ENCODE results near the gene RAB11A.

RAB11A gene

GRCh38 chr15:65917407-65917756 is 48.1 kb downstream of the RAB11A start:
- TF ChIP-seq CTCF (IDR thresholded peaks at IDR 0.05; ENCODE audit: low read depth, low read length) = no peak

GRCh38 chr15:65917936-65918335 is 48.6 kb downstream of the RAB11A start:
- no peak overlapping the region for H3K4me3 ChIP-seq (ENCODE audit: low read depth, low read length)
- no peak for TF ChIP-seq CTCF (IDR thresholded peaks at IDR 0.05; ENCODE audit: low read depth, low read length)

More at GRCh38 chr15:65917407-65917756, 48.1 kb downstream of the RAB11A start:
- no peak overlapping the region for H3K4me3 ChIP-seq (ENCODE audit: low read depth, low read length)

DNA sequence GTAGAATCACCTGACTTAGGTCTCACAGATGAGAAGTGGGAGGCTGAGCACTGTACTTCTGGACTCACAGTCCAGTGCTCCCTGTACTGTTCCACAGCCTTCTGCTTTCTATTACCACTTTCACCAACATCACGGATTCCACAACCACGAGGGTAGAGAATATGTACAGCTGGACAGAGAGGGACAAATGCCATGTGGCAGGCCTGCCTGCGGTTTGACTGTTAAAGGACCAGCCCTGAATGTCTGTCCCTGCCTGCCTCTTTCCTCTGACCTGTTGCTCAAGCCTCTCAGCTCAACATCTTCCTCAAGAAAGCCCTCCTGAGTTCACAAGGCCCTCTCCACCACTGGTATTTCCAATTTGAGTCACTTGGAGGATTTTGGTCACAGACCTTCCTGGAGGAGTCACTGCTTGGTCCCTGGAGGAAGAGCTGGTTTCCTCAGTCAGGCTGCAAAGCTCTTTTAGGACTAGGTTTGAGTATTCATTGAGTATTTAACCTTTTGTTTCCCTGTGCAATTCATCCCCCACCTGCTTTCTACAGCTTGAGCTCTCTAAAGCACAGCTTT is 49.1 kb downstream of the RAB11A start:
- H3K4me3 ChIP-seq (ENCODE audit: low read depth, low read length) = no peak overlapping the region
- no peak for TF ChIP-seq CTCF (IDR thresholded peaks at IDR 0.05; ENCODE audit: low read depth, low read length)

GRCh38 chr15:65918945-65919344 is 49.7 kb downstream of the RAB11A start:
- no peak for TF ChIP-seq CTCF (IDR thresholded peaks at IDR 0.05; ENCODE audit: low read depth, low read length)
- no peak overlapping the region for H3K4me3 ChIP-seq (ENCODE audit: low read depth, low read length)

- no peak for TF ChIP-seq CTCF (IDR thresholded peaks at IDR 0.05; ENCODE audit: low read depth, low read length)
- H3K4me3 ChIP-seq (ENCODE audit: low read depth, low read length) = no peak overlapping the region
These were observed 50.1 kb downstream of the RAB11A start for GRCh38 chr15:65919353-65919752.

GRCh38 chr15:65920121-65920520 is 50.8 kb downstream of the RAB11A start:
- H3K4me3 ChIP-seq (ENCODE audit: low read depth, low read length) = no peak overlapping the region
- TF ChIP-seq CTCF (IDR thresholded peaks at IDR 0.05; ENCODE audit: low read depth, low read length) = no peak

- H3K4me3 ChIP-seq (ENCODE audit: low read depth, low read length) = no peak overlapping the region
- no peak for TF ChIP-seq CTCF (IDR thresholded peaks at IDR 0.05; ENCODE audit: low read depth, low read length)
These were observed 51.6 kb downstream of the RAB11A start for GRCh38 chr15:65920825-65921309.
